ENCODE measurements around the gene KANTR.
A peak's percentile ranks its signal among the peaks of the same experiment; 100 is the strongest.

Gene KANTR

GRCh38 chrX:53093748-53094581, at the start of gene KANTR:
KANTR (plus strand) TSS chrX:53094142; CDS start chrX:53124273, 30,131 bp downstream.
- DNase-seq (ENCODE audit: extremely low read depth, low read depth): peak; percentile 74
- H3K4me3 ChIP-seq (replicated peaks; ENCODE audit: low read depth, low read length): peak within 1 kb of the TSS; percentile 76
- no peak for TF ChIP-seq CTCF (IDR thresholded peaks at IDR 0.05; ENCODE audit: low read depth, low read length, missing control alignments)

GRCh38 chrX:53044995-53045394, 48.9 kb upstream of the KANTR start:
- no peak overlapping the region for H3K4me3 ChIP-seq (replicated peaks; ENCODE audit: low read depth, low read length)
- TF ChIP-seq CTCF (IDR thresholded peaks at IDR 0.05; ENCODE audit: low read depth, low read length, missing control alignments): no peak
- DNase-seq (ENCODE audit: extremely low read depth, low read depth): no peak

GRCh38 chrX:53047228-53047627, 46.7 kb upstream of the KANTR start:
- TF ChIP-seq CTCF (IDR thresholded peaks at IDR 0.05; ENCODE audit: low read depth, low read length, missing control alignments): peak; percentile 42
- DNase-seq (ENCODE audit: extremely low read depth, low read depth): no peak
- no peak overlapping the region for H3K4me3 ChIP-seq (replicated peaks; ENCODE audit: low read depth, low read length)

- no peak for TF ChIP-seq CTCF (IDR thresholded peaks at IDR 0.05; ENCODE audit: low read depth, low read length, missing control alignments)
- H3K4me3 ChIP-seq (replicated peaks; ENCODE audit: low read depth, low read length): peak within 1 kb of the TSS; percentile 60
- DNase-seq (ENCODE audit: extremely low read depth, low read depth): peak; percentile 7
Observed at GRCh38 chrX:53048169-53049126, 45.5 kb upstream of the KANTR start, which contains the start of gene GPR173. GPR173 (plus strand) TSS chrX:53048789; CDS start chrX:53076622, 27,833 bp downstream.

GRCh38 chrX:53049127-53049517, 44.8 kb upstream of the KANTR start:
- H3K4me3 ChIP-seq (replicated peaks; ENCODE audit: low read depth, low read length): peak overlapping the region; percentile 60
- TF ChIP-seq CTCF (IDR thresholded peaks at IDR 0.05; ENCODE audit: low read depth, low read length, missing control alignments): no peak

GRCh38 chrX:53050841-53051240, 43.1 kb upstream of the KANTR start:
- DNase-seq (ENCODE audit: extremely low read depth, low read depth): no peak
- peak overlapping the region; percentile 60 for H3K4me3 ChIP-seq (replicated peaks; ENCODE audit: low read depth, low read length)
- TF ChIP-seq CTCF (IDR thresholded peaks at IDR 0.05; ENCODE audit: low read depth, low read length, missing control alignments): no peak

More at GRCh38 chrX:53049127-53049517, 44.8 kb upstream of the KANTR start:
- DNase-seq (ENCODE audit: extremely low read depth, low read depth): no peak

Measured in HFF-Myc (cell line).